Epithelial cell of proximal tubule (primary cell): Measurements from ENCODE around the gene TAGLN3. TPM values are rescaled to one million over a fixed set of nuclear protein-coding genes. Genes with fewer than 3 reads are reported as not detected.

ENCODE experiments used
- DNase-seq: peaks from one replicate; pipeline ENCODE4 v3.0.0-alpha.2; 2011; ENCODE audit warnings: low read depth
- H3K4me3 ChIP-seq: 2 replicates; pipeline ENCODE4 v1.5.1; 2011; ENCODE audit warnings: low read depth, mild to moderate bottlenecking, low read length
- CTCF ChIP-seq: conservative IDR thresholded peaks from 2 replicates; pipeline ENCODE4 v1.5.1; 2012; ENCODE audit warnings: low read depth, mild to moderate bottlenecking, low read length
- total RNA-seq: library from RNA; depleted of rRNA; stranded (reverse); fragments of >200 nt; gene quantifications from 2 replicates; pipeline ENCODE4 v1.2.3, GENCODE V29; 2015

The TAGLN3 gene
- total RNA-seq, 1 donor from 2014 or later, result 10.0 TPM

GRCh38 chr3:112013058-112013783 is 14.5 kb downstream of the TAGLN3 start:
- TF ChIP-seq CTCF, result peak; percentile 85
- no peak overlapping the region for H3K4me3 ChIP-seq
- DNase-seq, result peak; percentile 32

- no peak overlapping the region for H3K4me3 ChIP-seq
- TF ChIP-seq CTCF, result no peak
- no peak for DNase-seq
Measured at GRCh38 chr3:112013784-112014143, 15.0 kb downstream of the TAGLN3 start.

- DNase-seq, result no peak
- TF ChIP-seq CTCF, result no peak
- no peak overlapping the region for H3K4me3 ChIP-seq
Measured at GRCh38 chr3:112017091-112017490, 18.4 kb downstream of the TAGLN3 start.

- no peak overlapping the region for H3K4me3 ChIP-seq
- DNase-seq, result no peak
- no peak for TF ChIP-seq CTCF
Measured at GRCh38 chr3:112018712-112019111, 20.0 kb downstream of the TAGLN3 start.

- H3K4me3 ChIP-seq, result no peak overlapping the region
- no peak for TF ChIP-seq CTCF
- DNase-seq, result no peak
Measured at GRCh38 chr3:112019716-112020115, 21.0 kb downstream of the TAGLN3 start.

GRCh38 chr3:112020674-112021085 is 22.0 kb downstream of the TAGLN3 start:
- DNase-seq, result no peak
- TF ChIP-seq CTCF, result no peak
- H3K4me3 ChIP-seq, result no peak overlapping the region

GRCh38 chr3:112027142-112027541 is 28.4 kb downstream of the TAGLN3 start:
- no peak for DNase-seq
- no peak overlapping the region for H3K4me3 ChIP-seq
- TF ChIP-seq CTCF, result no peak
